Inferior parietal cortex (tissue), 1 donor: ENCODE data around the gene UPF2.

ENCODE experiments used
- DNase-seq: peaks from one replicate; pipeline ENCODE4 v3.0.0-alpha.2; 2016; ENCODE audit errors: extremely low spot score

The UPF2 gene

GRCh38 chr10:11884706-11885423, 157.7 kb downstream of the UPF2 start:
- DNase-seq, result no peak

DNA sequence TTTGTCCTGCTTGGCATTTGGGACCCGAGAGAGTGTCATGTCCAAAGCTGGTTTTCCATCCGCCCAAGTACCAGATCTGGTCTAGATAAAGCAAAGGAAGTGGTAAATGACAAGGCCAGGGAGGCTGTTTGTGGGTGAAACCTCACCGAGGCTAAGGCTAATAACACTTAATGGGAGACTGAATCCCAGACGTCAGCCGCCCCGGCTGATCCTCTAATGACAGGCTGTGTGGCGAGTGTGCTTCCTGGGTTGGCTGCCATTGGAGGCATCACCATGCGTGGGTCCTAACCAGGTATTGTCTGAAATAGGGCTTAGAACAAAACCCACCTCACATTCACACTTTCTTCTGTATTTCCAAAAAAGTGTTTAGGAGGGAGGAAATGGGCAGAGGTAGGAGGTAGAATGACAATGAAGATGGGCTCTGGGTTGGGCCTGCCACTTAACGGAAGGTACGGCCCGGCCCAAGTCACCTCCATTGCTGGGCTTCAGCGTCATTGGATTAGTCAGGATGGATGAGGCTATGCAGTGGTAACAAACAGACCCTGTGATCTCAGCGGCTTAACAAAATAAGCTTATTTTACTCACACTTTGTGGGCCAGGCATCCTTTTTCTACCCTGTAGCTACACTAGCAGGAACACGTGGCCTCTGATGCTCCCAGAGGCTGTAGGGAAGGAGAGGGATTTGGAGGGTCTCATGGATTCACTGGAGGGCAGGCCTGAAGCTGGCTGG, 159.8 kb downstream of the UPF2 start:
- no peak for DNase-seq

DNA sequence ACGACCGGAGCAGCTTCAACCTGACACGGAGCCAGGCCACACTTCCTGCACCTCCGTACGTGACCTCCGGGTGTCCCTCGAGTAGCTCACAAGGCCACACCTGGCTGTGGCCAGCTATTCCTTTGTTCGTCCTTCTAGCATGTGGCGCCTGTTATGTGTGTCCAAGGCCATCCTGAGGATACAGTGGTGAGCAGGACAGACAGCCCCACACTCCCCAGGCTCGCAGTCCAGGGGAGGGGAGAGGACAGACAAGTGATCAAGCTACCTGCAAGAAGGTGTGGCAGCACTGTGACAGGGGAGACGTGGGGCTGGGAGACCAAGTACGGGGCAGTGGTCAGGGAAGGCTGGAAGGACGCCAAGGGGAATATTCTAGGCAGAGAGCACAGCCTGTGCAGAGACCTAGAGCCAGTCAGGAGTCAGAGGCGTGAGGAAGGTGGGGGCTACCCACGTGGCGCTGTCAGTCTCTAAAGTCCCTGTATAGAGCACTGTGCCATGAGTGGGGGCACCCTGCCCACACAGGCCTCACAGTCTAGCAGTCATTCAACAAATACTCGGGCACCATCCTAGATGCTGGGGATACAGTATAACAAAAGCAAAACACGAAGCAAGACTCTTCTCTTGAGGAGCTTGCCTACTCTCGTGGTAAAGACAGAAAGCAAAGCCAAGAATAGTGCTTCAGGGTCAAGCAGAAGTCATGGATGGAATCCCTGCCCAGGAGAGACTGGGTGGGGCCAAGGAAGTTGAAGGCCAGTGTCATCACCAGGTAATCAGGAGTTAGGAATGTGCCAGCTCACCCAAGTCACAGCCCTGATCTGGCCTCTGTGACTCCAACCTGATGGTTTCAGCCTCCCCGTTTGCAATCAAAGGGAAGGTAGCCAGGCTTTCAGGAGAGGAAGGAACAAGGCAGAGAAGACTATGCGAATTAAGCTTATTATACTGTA, 160.9 kb downstream of the UPF2 start:
- no peak for DNase-seq

DNA sequence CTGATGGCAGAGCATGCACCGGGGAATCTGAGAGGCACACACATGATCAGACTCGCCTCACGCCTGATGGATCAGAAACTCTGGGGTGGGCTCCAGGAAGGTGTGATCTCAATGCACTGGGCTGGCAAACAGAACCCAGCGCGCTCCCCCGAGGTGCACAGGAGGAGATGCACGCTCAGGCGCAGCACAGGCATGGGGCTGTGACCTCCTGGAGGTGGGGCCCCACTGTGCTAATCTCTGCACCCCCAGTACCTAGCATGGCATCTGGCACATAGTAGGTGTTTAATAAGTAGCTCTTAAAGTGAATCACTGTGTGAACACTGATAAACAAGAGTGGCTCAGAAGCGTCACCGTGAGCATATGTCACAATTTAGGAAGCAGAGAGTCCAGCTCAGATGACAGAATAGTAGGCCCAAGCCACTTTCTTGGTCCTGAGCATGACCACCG, 161.6 kb downstream of the UPF2 start:
- no peak for DNase-seq

DNA sequence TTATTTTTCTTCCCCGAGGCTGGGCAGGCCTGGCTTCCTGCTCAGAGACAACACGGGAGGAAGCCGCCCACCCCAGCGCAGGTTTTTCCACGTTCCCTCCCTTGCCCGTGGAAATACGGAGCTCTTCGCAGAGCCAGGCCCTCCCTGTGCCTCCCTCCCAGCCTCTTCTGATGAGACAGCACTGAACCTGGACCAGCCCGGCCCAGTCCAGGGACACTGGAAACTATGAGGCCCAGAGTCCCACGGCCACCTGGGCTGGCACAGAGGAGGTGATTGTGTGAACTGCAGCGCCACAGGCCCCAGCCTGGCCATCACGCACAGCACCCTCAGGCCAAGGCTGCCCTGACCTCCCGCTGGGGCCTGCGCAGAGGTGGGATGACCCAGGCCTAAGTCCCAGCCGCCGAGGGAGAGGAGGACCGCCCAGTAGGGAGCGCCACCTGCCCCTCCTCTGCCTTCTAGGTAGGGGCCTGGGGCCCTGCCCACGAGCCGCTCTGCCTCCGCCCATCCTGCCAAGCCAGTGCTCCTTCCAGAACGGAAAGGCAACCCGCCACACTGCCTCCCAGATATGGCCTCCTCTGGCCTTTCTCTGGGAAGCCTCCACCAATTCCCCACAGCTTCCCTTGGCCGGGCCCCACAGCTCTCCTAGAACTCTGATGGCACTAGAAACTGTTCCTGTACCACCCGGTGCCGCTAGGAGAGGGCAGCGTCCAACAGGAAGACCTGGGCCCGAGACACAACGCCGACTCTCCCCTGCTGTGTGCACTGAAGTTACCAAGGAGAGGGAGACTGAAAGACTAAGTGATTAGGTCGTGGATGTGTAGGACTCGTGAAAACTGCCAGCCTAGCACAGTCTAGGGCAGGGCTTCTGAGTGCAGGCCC, 162.2 kb downstream of the UPF2 start:
- DNase-seq, result no peak

DNA sequence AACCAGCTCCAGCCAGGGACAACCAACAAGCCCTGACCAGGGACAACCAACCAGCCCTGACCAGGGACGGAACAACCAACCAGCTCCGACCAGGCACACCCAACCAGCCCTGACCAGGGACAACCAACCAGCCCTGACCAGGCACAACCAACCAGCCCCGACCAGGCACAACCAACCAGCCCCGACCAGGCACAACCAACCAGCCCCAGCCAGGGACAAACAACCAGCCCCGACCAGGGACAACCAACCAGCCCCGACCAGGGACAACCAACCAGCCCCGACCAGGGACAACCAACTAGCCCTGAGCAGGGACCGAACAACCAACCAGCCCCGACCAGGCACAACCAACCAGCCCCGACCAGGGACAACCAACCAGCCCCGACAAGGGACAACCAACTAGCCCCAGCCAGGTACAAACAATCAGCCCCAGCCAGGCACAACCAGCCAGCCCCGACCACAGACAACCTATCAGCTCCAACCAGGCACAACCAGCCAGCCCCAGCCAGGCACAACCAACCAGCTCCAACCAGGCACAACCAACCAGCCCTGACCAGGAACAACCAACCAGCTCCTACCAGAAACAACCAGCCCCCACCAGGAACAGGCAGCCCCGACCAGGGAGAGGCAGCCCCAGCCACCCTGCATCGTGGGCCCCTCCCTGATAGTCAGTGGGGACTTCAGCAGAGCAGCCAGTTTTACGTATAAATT, 163.1 kb downstream of the UPF2 start:
- DNase-seq, result no peak

- DNase-seq, result no peak
Measured at GRCh38 chr10:11878776-11879175, 163.8 kb downstream of the UPF2 start.

GRCh38 chr10:11877591-11877905, 165.1 kb downstream of the UPF2 start:
- no peak for DNase-seq

GRCh38 chr10:11876805-11877590, 165.6 kb downstream of the UPF2 start:
- no peak for DNase-seq

DNA sequence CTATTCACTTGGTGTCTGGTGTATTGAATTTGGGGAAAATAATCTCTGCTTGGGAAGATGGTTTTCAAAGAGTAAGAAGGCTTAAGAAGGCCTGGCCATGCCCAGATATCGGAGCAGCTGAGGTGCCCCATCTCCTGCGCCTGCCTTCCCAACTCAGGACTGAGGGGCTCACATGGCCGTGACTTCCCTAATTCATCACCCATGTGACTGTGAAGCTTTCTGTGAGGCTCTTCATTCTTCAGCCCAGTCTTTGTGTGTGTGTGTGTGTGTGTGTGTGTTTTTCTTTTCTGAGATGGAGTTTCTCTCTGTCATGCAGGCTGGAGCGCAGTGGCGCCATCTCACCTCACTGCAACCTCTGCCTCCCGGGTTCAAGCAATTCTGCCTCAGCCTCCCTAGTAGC, 166.3 kb downstream of the UPF2 start:
- DNase-seq, result no peak

- no peak for DNase-seq
Measured at GRCh38 chr10:11875494-11876281, 166.9 kb downstream of the UPF2 start.

DNA sequence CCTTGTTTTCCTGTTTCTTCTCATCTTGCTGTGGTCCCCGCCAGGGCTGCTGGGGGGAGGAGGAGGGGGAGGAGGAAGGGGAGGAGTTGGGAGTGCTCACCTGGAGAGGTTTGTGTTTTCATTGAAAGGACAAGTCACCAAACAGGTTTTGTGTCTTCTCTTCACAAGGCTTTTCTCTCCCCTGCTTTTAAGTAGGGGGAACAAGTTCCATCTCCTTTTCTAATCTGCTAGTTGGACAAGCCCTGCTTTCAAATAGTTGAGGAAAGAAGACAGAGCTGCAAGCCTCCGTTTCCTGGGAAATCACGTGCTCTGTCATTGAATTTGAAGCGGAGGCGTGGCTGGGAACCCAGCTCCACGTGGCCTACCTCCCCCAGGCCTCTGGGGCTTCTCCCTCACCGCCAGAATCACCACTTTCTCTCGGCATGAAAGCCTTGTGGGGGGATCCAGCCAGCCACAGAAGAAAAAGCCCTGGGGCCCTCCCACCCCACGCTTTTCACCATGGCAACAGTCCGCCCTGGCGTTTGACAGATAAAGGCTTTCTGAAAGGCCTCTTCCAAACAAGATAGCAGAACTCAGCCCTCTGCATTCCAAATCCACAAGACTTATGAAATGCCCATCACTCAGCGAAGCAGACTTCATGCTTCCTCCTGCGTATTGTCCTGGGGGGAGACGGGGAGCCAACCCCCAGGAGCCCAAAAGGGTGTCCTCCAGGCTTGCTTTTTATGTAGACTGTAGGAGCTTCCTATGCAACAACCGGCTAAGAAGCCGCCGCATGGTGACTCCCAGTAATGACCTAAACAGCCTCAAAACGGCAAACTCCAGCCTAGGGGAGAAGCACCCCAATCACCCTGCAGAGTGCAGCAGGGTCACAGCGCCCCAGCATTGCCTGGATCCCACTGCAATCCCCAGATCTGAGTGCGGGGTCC, 167.8 kb downstream of the UPF2 start:
- DNase-seq, result peak; percentile 15

DNA sequence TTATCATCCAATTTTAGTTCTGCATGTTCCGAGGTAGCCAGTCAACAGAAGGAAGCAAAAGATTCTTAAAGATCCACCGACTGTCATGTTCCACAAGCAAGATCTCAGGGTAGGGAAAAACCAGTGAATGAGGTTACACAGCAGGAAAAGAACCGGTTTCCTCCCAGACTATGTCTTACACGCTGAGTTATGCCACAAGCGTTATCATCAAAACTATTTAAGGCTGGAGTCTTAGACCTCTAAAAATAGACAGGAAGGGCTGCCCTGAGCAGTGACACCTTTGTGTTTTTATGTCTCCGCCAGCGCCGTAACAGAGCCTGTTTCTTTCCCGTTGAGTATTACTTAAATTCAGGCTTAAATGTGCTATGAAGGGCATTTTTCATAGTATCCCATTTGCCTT, 171.1 kb downstream of the UPF2 start:
- DNase-seq, result no peak

GRCh38 chr10:11870900-11871400, 171.7 kb downstream of the UPF2 start:
- DNase-seq, result no peak

GRCh38 chr10:11870461-11870780, 172.2 kb downstream of the UPF2 start:
- DNase-seq, result no peak
